Astrocyte of the spinal cord (primary cell): ENCODE data around the gene SVIP.

Experiments
- DNase-seq: peaks from one replicate; pipeline ENCODE4 v3.0.0; 2011; ENCODE audit warnings: low read depth, low spot score
- H3K4me3 ChIP-seq: 2 replicates; pipeline ENCODE4 v1.5.1; 2011; ENCODE audit warnings: low read depth, mild to moderate bottlenecking, low read length, moderate library complexity
- CTCF ChIP-seq: IDR thresholded peaks from 2 replicates; pipeline ENCODE4 v1.5.1; 2012; ENCODE audit warnings: low read depth, mild to moderate bottlenecking, low read length, inconsistent platforms
- in situ Hi-C: cut with HindIII; loops from 2 replicates; pipeline ENCODE4 v1.10.0; 2017; ENCODE audit warnings: low sequenced_read_pairs

Gene SVIP

GRCh38 chr11:22809893-22810292, 19.7 kb downstream of the SVIP start:
- no peak for TF ChIP-seq CTCF
- no peak overlapping the region for H3K4me3 ChIP-seq
- in situ Hi-C loops = no loop called here
- DNase-seq = no peak

GRCh38 chr11:22808571-22809197, 20.9 kb downstream of the SVIP start:
- TF ChIP-seq CTCF = no peak
- in situ Hi-C loops = no loop called here
- no peak overlapping the region for H3K4me3 ChIP-seq
- DNase-seq = no peak

- DNase-seq = peak; percentile 20
- no peak for TF ChIP-seq CTCF
- in situ Hi-C loops = no loop called here
- H3K4me3 ChIP-seq = no peak overlapping the region
Observed at GRCh38 chr11:22807855-22808570, 21.6 kb downstream of the SVIP start.

- DNase-seq = no peak
- TF ChIP-seq CTCF = no peak
- no peak overlapping the region for H3K4me3 ChIP-seq
- in situ Hi-C loops = no loop called here
Observed at GRCh38 chr11:22807391-22807790, 22.2 kb downstream of the SVIP start.

GRCh38 chr11:22802861-22803260, 26.7 kb downstream of the SVIP start:
- H3K4me3 ChIP-seq = no peak overlapping the region
- in situ Hi-C loops = no loop called here
- DNase-seq = no peak
- TF ChIP-seq CTCF = no peak

- in situ Hi-C loops = no loop called here
- TF ChIP-seq CTCF = no peak
- DNase-seq = no peak
- H3K4me3 ChIP-seq = no peak overlapping the region
Observed at GRCh38 chr11:22800482-22800881, 29.1 kb downstream of the SVIP start.
